IMR-90 (cell line): ENCODE data around the gene TMEM212. TPM values are rescaled to one million over a fixed set of nuclear protein-coding genes. Genes with fewer than 3 reads are reported as not detected.

Source experiments
- ATAC-seq: fragments of 200-7000 bp; cut with Tn5 transposase; 2 replicates; pipeline ENCODE4 v1.9.1; 2020; ENCODE audit warnings: low read depth, mild to moderate bottlenecking, moderate library complexity
- BruUV-seq: library from RNA; stranded (reverse); fragments of 400-500 nt; replicated peaks from 2 replicates; lab custom pipeline; 2021; lab: Mats Ljungman, UMichigan
- CTCF ChIA-PET: fragments of 300-600 bp; formaldehyde crosslinking; extraction: SDS; loops from one replicate; lab custom pipeline; 2021; ENCODE audit warnings: antibody characterized with exemption; lab: Yijun Ruan, JAX
- POLR2A ChIA-PET: fragments of 300-600 bp; sonication (Branson Sonifier 250); formaldehyde crosslinking; loops from one replicate; lab custom pipeline; 2022; ENCODE audit warnings: antibody characterized with exemption; ENCODE audit not compliant: unreplicated experiment; lab: Charles Lee
- DNase-seq: peaks from one replicate; pipeline ENCODE4 v3.0.0; 2013
- H2AFZ ChIP-seq: replicated peaks from 2 replicates; pipeline ENCODE3; 2013; ENCODE audit warnings: low read length, mild to moderate bottlenecking; ENCODE audit not compliant: poor library complexity
- H2AK5ac ChIP-seq: 2 replicates; pipeline ENCODE4 v1.6.1; 2013; ENCODE audit warnings: low read depth, low read length, inconsistent platforms
- H2AK9ac ChIP-seq: replicated peaks from 2 replicates; pipeline ENCODE3; 2013; ENCODE audit warnings: mild to moderate bottlenecking, low read depth, low read length, moderate library complexity; ENCODE audit not compliant: poor library complexity
- H2BK120ac ChIP-seq: 2 replicates; pipeline ENCODE4 v1.6.1; 2013; ENCODE audit warnings: low read depth, low read length, inconsistent platforms
- H2BK15ac ChIP-seq: 3 replicates; pipeline ENCODE4 v1.6.1; 2013; ENCODE audit warnings: low read depth, low read length, inconsistent platforms
- H2BK20ac ChIP-seq: 2 replicates; pipeline ENCODE4 v1.6.1; 2013; ENCODE audit warnings: low read depth, mild to moderate bottlenecking, inconsistent platforms, low read length, moderate library complexity
- H2BK5ac ChIP-seq: 2 replicates; pipeline ENCODE4 v1.6.1; 2013; ENCODE audit warnings: mild to moderate bottlenecking, low read depth, low read length, inconsistent platforms; ENCODE audit not compliant: poor library complexity, severe bottlenecking
- H3K14ac ChIP-seq: replicated peaks from 2 replicates; pipeline ENCODE4 v1.6.1; 2013; ENCODE audit warnings: low read depth, low read length, inconsistent platforms
- H3K18ac ChIP-seq: 2 replicates; pipeline ENCODE4 v1.6.1; 2013; ENCODE audit warnings: low read depth, low read length, control low read depth
- H3K23ac ChIP-seq: 2 replicates; pipeline ENCODE4 v1.6.1; 2013; ENCODE audit warnings: low read depth, low read length, inconsistent platforms
- H3K27ac ChIP-seq: 2 replicates; pipeline ENCODE4 v1.5.1; 2013; ENCODE audit warnings: mild to moderate bottlenecking, control low read depth, low read length; ENCODE audit not compliant: insufficient read depth
- H3K27me3 ChIP-seq: 2 replicates; pipeline ENCODE4 v1.6.1; 2013; ENCODE audit warnings: low read length; ENCODE audit not compliant: control insufficient read depth, insufficient read depth
- H3K36me3 ChIP-seq: 2 replicates; pipeline ENCODE4 v1.6.1; 2013; ENCODE audit warnings: low read length, mixed read lengths; ENCODE audit not compliant: control insufficient read depth, insufficient read depth
- H3K4ac ChIP-seq: 2 replicates; pipeline ENCODE4 v1.6.1; 2013; ENCODE audit warnings: low read depth, low read length, inconsistent platforms
- H3K4me1 ChIP-seq: 2 replicates; pipeline ENCODE4 v1.6.1; 2013; ENCODE audit warnings: low read length, mixed read lengths; ENCODE audit not compliant: control insufficient read depth, insufficient read depth
- H3K4me2 ChIP-seq: 2 replicates; pipeline ENCODE4 v1.6.1; 2013; ENCODE audit warnings: low read depth, mild to moderate bottlenecking, control low read depth, low read length, moderate library complexity
- H3K4me3 ChIP-seq: 2 replicates; pipeline ENCODE4 v1.5.1; 2013; ENCODE audit warnings: low read depth, mild to moderate bottlenecking, control low read depth, low read length, moderate library complexity; ENCODE audit not compliant: insufficient read depth
- H3K56ac ChIP-seq: 2 replicates; pipeline ENCODE4 v1.6.1; 2013; ENCODE audit warnings: low read length, inconsistent platforms; ENCODE audit not compliant: insufficient read depth; ENCODE audit errors: extremely low read depth
- H3K79me1 ChIP-seq, 2 experiments: 2 replicates each; pipeline ENCODE4 v1.6.1; 2013; ENCODE audit warnings: low read length in 2 of 2, inconsistent platforms in 1 of 2, low read depth in 1 of 2
- H3K9ac ChIP-seq: 2 replicates; pipeline ENCODE4 v1.6.1; 2013; ENCODE audit warnings: low read depth, low read length, control low read depth
- H3K9me1 ChIP-seq: 2 replicates; pipeline ENCODE4 v1.6.1; 2013; ENCODE audit warnings: low read length, inconsistent platforms; ENCODE audit not compliant: insufficient read depth
- H3K9me3 ChIP-seq: 2 replicates; pipeline ENCODE4 v1.6.1; 2013; ENCODE audit warnings: low read length; ENCODE audit not compliant: control insufficient read depth, insufficient read depth
- H4K20me1 ChIP-seq: 2 replicates; pipeline ENCODE4 v1.6.1; 2013; ENCODE audit warnings: low read length, inconsistent platforms; ENCODE audit not compliant: insufficient read depth
- H4K5ac ChIP-seq: 2 replicates; pipeline ENCODE4 v1.6.1; 2013; ENCODE audit warnings: mild to moderate bottlenecking, low read depth, low read length, control low read depth
- H4K8ac ChIP-seq, 2 experiments: 2 replicates each; pipeline ENCODE4 v1.6.1; 2013; ENCODE audit warnings: low read depth in 2 of 2, low read length in 2 of 2, control low read depth in 1 of 2, inconsistent platforms in 1 of 2
- H4K91ac ChIP-seq: 2 replicates; pipeline ENCODE4 v1.6.1; 2013; ENCODE audit warnings: low read depth, low read length, inconsistent platforms; ENCODE audit not compliant: insufficient read depth
- BHLHE40 ChIP-seq: fragments of 150-350 bp; IDR thresholded peaks from 2 replicates; pipeline ENCODE4 v1.6.1; 2016; ENCODE audit warnings: mild to moderate bottlenecking, low read depth, low read length
- CEBPB ChIP-seq: IDR thresholded peaks from 2 replicates; pipeline ENCODE4 v1.6.1; 2012; ENCODE audit warnings: low read depth, low read length, improper control_type of control experiment
- CHD1 ChIP-seq: IDR thresholded peaks from 2 replicates; pipeline ENCODE4 v1.6.1; 2012; ENCODE audit warnings: low read depth, low read length, improper control_type of control experiment
- FOS ChIP-seq: fragments of 150-350 bp; IDR thresholded peaks from 2 replicates; pipeline ENCODE4 v1.6.1; 2016; ENCODE audit warnings: low read depth, low read length
- MAFK ChIP-seq: IDR thresholded peaks from 2 replicates; pipeline ENCODE4 v1.6.1; 2012; ENCODE audit warnings: low read depth, low read length, improper control_type of control experiment
- MAZ ChIP-seq: IDR thresholded peaks from 2 replicates; pipeline ENCODE4 v1.6.1; 2012; ENCODE audit warnings: low read depth, mild to moderate bottlenecking, low read length, improper control_type of control experiment, moderate library complexity, borderline replicate concordance
- MXI1 ChIP-seq: IDR thresholded peaks from 2 replicates; pipeline ENCODE4 v1.6.1; 2012; ENCODE audit warnings: low read depth, mild to moderate bottlenecking, low read length, moderate library complexity, borderline replicate concordance
- NFE2L2 ChIP-seq: fragments of 150-350 bp; IDR thresholded peaks from 2 replicates; pipeline ENCODE4 v1.6.1; 2016; ENCODE audit warnings: low read depth, mild to moderate bottlenecking, low read length
- POLR2A ChIP-seq: IDR thresholded peaks from 2 replicates; pipeline ENCODE4 v1.6.1; 2012; ENCODE audit warnings: mild to moderate bottlenecking, low read depth, low read length
- RAD21 ChIP-seq: IDR thresholded peaks from 2 replicates; pipeline ENCODE4 v1.6.1; 2012; ENCODE audit warnings: low read length, improper control_type of control experiment
- RCOR1 ChIP-seq: IDR thresholded peaks from 2 replicates; pipeline ENCODE4 v1.6.1; 2012; ENCODE audit warnings: mild to moderate bottlenecking, low read length, improper control_type of control experiment; ENCODE audit not compliant: insufficient replicate concordance
- RFX5 ChIP-seq: IDR thresholded peaks from 2 replicates; pipeline ENCODE4 v1.8.0; 2012; ENCODE audit warnings: low read depth, mild to moderate bottlenecking, low read length, moderate library complexity
- SMC3 ChIP-seq: fragments of 150-350 bp; IDR thresholded peaks from 2 replicates; pipeline ENCODE4 v1.6.1; 2016; ENCODE audit warnings: low read depth, mild to moderate bottlenecking, antibody characterized with exemption, low read length, moderate library complexity
- WGBS, 2 experiments: methylation state at CpG; one replicate each; pipeline versions ENCODE4 v1.1.5 to v1.1.7; 2013; ENCODE audit warnings: missing lambda C conversion rate in 2 of 2; ENCODE audit not compliant: insufficient read length in 1 of 2; ENCODE audit errors: extremely low coverage in 2 of 2; 5-methylcytosine and 5-hydroxymethylcytosine counted together
- dilution Hi-C: fragments of 300-500 bp; cut with HindIII; formaldehyde crosslinking; loops from one replicate; pipeline ENCODE4 v1.14.3; 2018; ENCODE audit warnings: low sequenced_read_pairs; ENCODE audit not compliant: unreplicated experiment
- in situ Hi-C: fragments of 300-500 bp; cut with MboI; formaldehyde crosslinking; loops from 3 replicates; pipeline ENCODE4 v1.14.3; 2019; ENCODE audit warnings: low sequenced_read_pairs, inconsistent platforms, mixed read lengths
- intact Hi-C: fragments of 100-400 bp; cut with micrococcal nuclease; formaldehyde crosslinking; loops from 2 replicates; pipeline ENCODE4 v1.10.0; 2022
- polyA plus RNA-seq, 3 experiments: library from polyadenylated mRNA; depleted of rRNA; stranded (reverse); fragments of >200 nt; gene quantifications; 2 replicates each; pipeline ENCODE4 v1.2.3, GENCODE V29; 2012; ENCODE audit warnings: low replicate concordance in 1 of 3
- total RNA-seq: library from RNA; depleted of rRNA; stranded (reverse); fragments of >200 nt; gene quantifications from 2 replicates; pipeline ENCODE4 v1.2.3, GENCODE V29; 2012
- TF ChIP-seq, protein P1 (sequence below): conservative IDR thresholded peaks from 2 replicates; pipeline ENCODE4 v1.5.1; 2012; ENCODE audit warnings: mild to moderate bottlenecking, low read depth, low read length, improper control_type of control experiment
- TF ChIP-seq, protein P2 (sequence below): fragments of 150-350 bp; IDR thresholded peaks from 2 replicates; pipeline ENCODE4 v1.6.1; 2016; ENCODE audit warnings: low read depth, mild to moderate bottlenecking, low read length, moderate library complexity, borderline replicate concordance

TMEM212 gene
- total and polyA plus RNA-seq, 2 of the 4 experiments (the other 2 are of a cell fraction): not detected

DNA sequence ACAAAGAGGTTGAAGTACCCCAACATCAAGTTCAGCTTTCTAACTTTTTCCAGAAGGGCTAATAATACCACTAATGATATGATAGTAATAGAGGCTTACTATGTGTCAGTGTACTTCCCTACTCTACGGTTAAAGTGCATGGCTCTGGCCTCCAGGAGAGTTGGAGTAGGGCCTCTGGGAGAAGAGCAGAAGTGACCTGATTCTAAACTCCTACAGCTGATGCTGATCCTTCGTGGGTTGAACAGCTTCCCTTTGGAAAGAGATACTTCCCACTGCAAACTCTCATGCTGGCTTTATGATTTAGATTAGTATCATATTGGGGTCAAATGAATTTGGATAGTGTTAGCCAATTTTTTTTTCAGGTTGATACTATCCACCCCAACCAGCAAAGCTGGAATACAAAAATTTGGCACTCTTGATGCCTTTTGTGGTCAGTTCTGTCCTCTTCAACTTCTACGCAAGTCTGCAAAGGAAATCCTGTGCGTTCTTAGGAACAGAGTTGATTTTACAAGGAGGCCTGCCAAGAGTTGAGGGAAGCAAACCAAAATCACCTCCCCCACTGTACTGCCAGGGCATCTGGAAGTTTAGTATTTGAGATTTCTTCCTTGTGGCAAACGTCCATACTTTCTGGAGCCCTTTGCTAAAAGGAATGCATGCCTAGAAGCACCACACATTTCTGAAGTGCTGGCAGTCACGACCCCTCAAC is 17.8 kb downstream of the TMEM212 start:
- Histone ChIP-seq H3K27ac (peak overlapping the region; percentile 57; the same call in 1 of the 2 replicates), H3K18ac (peak overlapping the region; percentile 43; the same call in 1 of the 2 replicates), H2BK5ac (peak overlapping the region; percentile 26), H3K14ac (peak overlapping the region; percentile 61; the same call in 1 of the 2 replicates), H3K36me3 (no peaks in the 10 kb centered on the region), H2BK20ac (peak overlapping the region; percentile 52; the same call in 1 of the 2 replicates), H4K20me1 (no peaks in the 10 kb centered on the region), H3K4me1 (peaks cover 12% of the 10 kb centered on the region), H4K91ac (peak overlapping the region; percentile 61), H3K4me2 (no peak overlapping the region), H3K79me1 (no peaks in the 10 kb centered on the region), H2AFZ (no peak overlapping the region), H4K8ac (peak overlapping the region in 1 of 2 experiments; percentile 45; a peak in 1 of 4 replicates), H3K4ac (peak overlapping the region; percentile 36; the same call in 1 of the 2 replicates), H2BK15ac (peak overlapping the region; percentile 83; the same call in 2 of the 3 replicates), H3K9me1 (peaks cover 6% of the 10 kb centered on the region), H2BK120ac (peak overlapping the region; percentile 55), H2AK5ac (peak overlapping the region; percentile 77; the same call in 1 of the 2 replicates), H3K9me3 (no peaks in the 10 kb centered on the region), H3K9ac (no peak overlapping the region), H3K23ac (0 out of 2 replicates have a peak overlapping the region, but pooled peaks have one; percentile 1), H3K4me3 (no peak overlapping the region), H3K56ac (no peak overlapping the region), H2AK9ac (no peak overlapping the region), H4K5ac (peak overlapping the region; percentile 54; the same call in 1 of the 2 replicates), H3K27me3 (no peaks in the 10 kb centered on the region)
- intact Hi-C loops: no loop called here
- 0 out of 2 replicates have a peak, but pooled peaks have one; percentile 27 for ATAC-seq
- no CpG with 5 or more reads among the region's 6 CpGs for WGBS, 2 experiments
- no peak for TF ChIP-seq POLR2A
- TF ChIP-seq RAD21: no peak
- no peak for TF ChIP-seq NFE2L2
- TF ChIP-seq RFX5: no peak
- no peak for TF ChIP-seq BHLHE40
- no peak for TF ChIP-seq MAZ
- TF ChIP-seq MXI1: no peak
- TF ChIP-seq RCOR1: no peak
- TF ChIP-seq, protein P1, sequence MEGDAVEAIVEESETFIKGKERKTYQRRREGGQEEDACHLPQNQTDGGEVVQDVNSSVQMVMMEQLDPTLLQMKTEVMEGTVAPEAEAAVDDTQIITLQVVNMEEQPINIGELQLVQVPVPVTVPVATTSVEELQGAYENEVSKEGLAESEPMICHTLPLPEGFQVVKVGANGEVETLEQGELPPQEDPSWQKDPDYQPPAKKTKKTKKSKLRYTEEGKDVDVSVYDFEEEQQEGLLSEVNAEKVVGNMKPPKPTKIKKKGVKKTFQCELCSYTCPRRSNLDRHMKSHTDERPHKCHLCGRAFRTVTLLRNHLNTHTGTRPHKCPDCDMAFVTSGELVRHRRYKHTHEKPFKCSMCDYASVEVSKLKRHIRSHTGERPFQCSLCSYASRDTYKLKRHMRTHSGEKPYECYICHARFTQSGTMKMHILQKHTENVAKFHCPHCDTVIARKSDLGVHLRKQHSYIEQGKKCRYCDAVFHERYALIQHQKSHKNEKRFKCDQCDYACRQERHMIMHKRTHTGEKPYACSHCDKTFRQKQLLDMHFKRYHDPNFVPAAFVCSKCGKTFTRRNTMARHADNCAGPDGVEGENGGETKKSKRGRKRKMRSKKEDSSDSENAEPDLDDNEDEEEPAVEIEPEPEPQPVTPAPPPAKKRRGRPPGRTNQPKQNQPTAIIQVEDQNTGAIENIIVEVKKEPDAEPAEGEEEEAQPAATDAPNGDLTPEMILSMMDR: no peak
- no peak for TF ChIP-seq CEBPB
- no peak for TF ChIP-seq MAFK
- no peak for TF ChIP-seq FOS
- TF ChIP-seq SMC3: no peak
- TF ChIP-seq, protein P2, sequence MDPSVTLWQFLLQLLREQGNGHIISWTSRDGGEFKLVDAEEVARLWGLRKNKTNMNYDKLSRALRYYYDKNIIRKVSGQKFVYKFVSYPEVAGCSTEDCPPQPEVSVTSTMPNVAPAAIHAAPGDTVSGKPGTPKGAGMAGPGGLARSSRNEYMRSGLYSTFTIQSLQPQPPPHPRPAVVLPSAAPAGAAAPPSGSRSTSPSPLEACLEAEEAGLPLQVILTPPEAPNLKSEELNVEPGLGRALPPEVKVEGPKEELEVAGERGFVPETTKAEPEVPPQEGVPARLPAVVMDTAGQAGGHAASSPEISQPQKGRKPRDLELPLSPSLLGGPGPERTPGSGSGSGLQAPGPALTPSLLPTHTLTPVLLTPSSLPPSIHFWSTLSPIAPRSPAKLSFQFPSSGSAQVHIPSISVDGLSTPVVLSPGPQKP: no peak
- no peak for TF ChIP-seq CHD1
- ChIA-PET CTCF (no interaction called here), POLR2A (no interaction called here)
- dilution Hi-C loops: no loop called here
- DNase-seq: peak; percentile 64
- in situ Hi-C loops: no loop called here
- no TSS peak for BruUV-seq
